GM12878 (cell line): ENCODE data around the gene MVB12B. TPM values are rescaled to one million over a fixed set of nuclear protein-coding genes. Genes with fewer than 3 reads are reported as not detected.

Experiments
- ATAC-seq: fragments of 200-7000 bp; cut with Tn5 transposase; 3 replicates; pipeline ENCODE4 v1.9.1; 2020; ENCODE audit warnings: mild to moderate bottlenecking, moderate library complexity
- BruUV-seq: library from RNA; stranded (reverse); fragments of 400-500 nt; replicated peaks from 2 replicates; lab custom pipeline; 2021; lab: Mats Ljungman, UMichigan
- CTCF ChIA-PET: fragments of 300-600 bp; sonication (Branson Sonifier 250); formaldehyde crosslinking; extraction: SDS; loops from one replicate; lab custom pipeline; 2021; ENCODE audit warnings: inconsistent platforms; lab: Yijun Ruan, JAX
- POLR2A ChIA-PET: fragments of 350-600 bp; formaldehyde crosslinking; extraction: SDS; loops from one replicate; lab custom pipeline; 2021; ENCODE audit warnings: inconsistent platforms; lab: Charles Lee
- RAD21 ChIA-PET: fragments of 300-600 bp; sonication (Branson Sonifier 250); formaldehyde crosslinking; loops from one replicate; lab custom pipeline; 2023; ENCODE audit warnings: antibody characterized with exemption; ENCODE audit not compliant: unreplicated experiment; lab: Charles Lee
- SMC1A ChIA-PET: fragments of 300-600 bp; sonication (Branson Sonifier 250); formaldehyde crosslinking; loops from one replicate; lab custom pipeline; 2023; ENCODE audit not compliant: unreplicated experiment, uncharacterized antibody; lab: Charles Lee
- DNase-seq: peaks from one replicate; pipeline ENCODE4 v3.0.0-alpha.2; 2011; ENCODE audit warnings: low read depth, low spot score
- FAIRE-seq: peaks from 3 replicates; lab custom pipeline; 2011; peaks lifted over from hg19 to GRCh38; lab: Jason Lieb, UNC
- H2AFZ ChIP-seq: 2 replicates; pipeline ENCODE4 v1.6.0; 2011; ENCODE audit warnings: low read depth, low read length, control low read depth; ENCODE audit not compliant: control insufficient read depth
- H3K27ac ChIP-seq: 2 replicates; pipeline ENCODE4 v1.5.1; 2011; ENCODE audit warnings: control low read depth; ENCODE audit not compliant: control insufficient read depth, insufficient read depth
- H3K27me3 ChIP-seq, 2 experiments: replicated peaks in 1 of 2; 2 replicates each; pipeline versions ENCODE4 v1.6.0 to v1.6.1; 2011; ENCODE audit warnings: low read length in 1 of 2; ENCODE audit not compliant: control insufficient read depth in 2 of 2, insufficient read depth in 2 of 2
- H3K36me3 ChIP-seq, 2 experiments: 2 replicates each; pipeline ENCODE4 v1.5.1; 2011; ENCODE audit warnings: low read length in 1 of 2; ENCODE audit not compliant: control insufficient read depth in 2 of 2, insufficient read depth in 2 of 2
- H3K4me1 ChIP-seq: 2 replicates; pipeline ENCODE4 v1.6.1; 2011; ENCODE audit warnings: mild to moderate bottlenecking, low read length, moderate library complexity, mixed read lengths; ENCODE audit not compliant: control insufficient read depth, insufficient read depth
- H3K4me2 ChIP-seq: 2 replicates; pipeline ENCODE4 v1.6.0; 2011; ENCODE audit warnings: control low read depth; ENCODE audit not compliant: control insufficient read depth, insufficient read depth
- H3K4me3 ChIP-seq: fragments of 200-600 bp; sonication (generic); 2 replicates; pipeline ENCODE4 v1.5.1; 2016
- H3K79me2 ChIP-seq: 2 replicates; pipeline ENCODE4 v1.6.0; 2011; ENCODE audit warnings: low read length; ENCODE audit not compliant: control insufficient read depth, insufficient read depth
- H3K9ac ChIP-seq: 2 replicates; pipeline ENCODE4 v1.8.0; 2011; ENCODE audit warnings: low read length, control low read depth, mixed read lengths; ENCODE audit not compliant: control insufficient read depth, insufficient read depth
- H3K9me3 ChIP-seq: replicated peaks from 3 replicates; pipeline ENCODE4 v1.5.1; 2011; ENCODE audit warnings: mild to moderate bottlenecking, low read length; ENCODE audit not compliant: control insufficient read depth, insufficient read depth
- H4K20me1 ChIP-seq: 2 replicates; pipeline ENCODE4 v1.6.0; 2011; ENCODE audit not compliant: control insufficient read depth, insufficient read depth
- ELK1 ChIP-seq: IDR thresholded peaks from 2 replicates; pipeline ENCODE4 v1.6.1; 2012; ENCODE audit warnings: low read depth, low read length, improper control_type of control experiment
- IRF5 ChIP-seq: fragments of 450-650 bp; IDR thresholded peaks from 2 replicates; pipeline ENCODE4 v1.6.1; 2017; ENCODE audit warnings: borderline replicate concordance
- NBN ChIP-seq: fragments of 450-650 bp; IDR thresholded peaks from 2 replicates; pipeline ENCODE4 v1.6.1; 2016
- RCOR1 ChIP-seq: conservative IDR thresholded peaks from 2 replicates; pipeline ENCODE4 v1.6.1; 2012; ENCODE audit warnings: low read depth, low read length, improper control_type of control experiment
- SIN3A ChIP-seq: IDR thresholded peaks from 2 replicates; pipeline ENCODE4 v1.6.1; 2012; ENCODE audit warnings: low read depth, low read length, improper control_type of control experiment
- ZNF24 ChIP-seq: fragments of 450-650 bp; IDR thresholded peaks from 2 replicates; pipeline ENCODE4 v1.6.1; 2017; ENCODE audit warnings: antibody characterized with exemption, mild to moderate bottlenecking
- WGBS: methylation state at CpG from one replicate; pipeline ENCODE4 v1.1.6; 2016; ENCODE audit warnings: low lambda C conversion rate; ENCODE audit not compliant: insufficient replicate concordance, insufficient coverage; ENCODE audit errors: missing lambda C conversion rate; 5-methylcytosine and 5-hydroxymethylcytosine counted together
- in situ Hi-C: fragments of 300-500 bp; cut with MboI; formaldehyde crosslinking; loops from 9 replicates; pipeline ENCODE4 v1.14.3; 2018; ENCODE audit warnings: mixed read lengths
- intact Hi-C: fragments of 100-400 bp; cut with micrococcal nuclease; formaldehyde crosslinking; loops from one replicate; pipeline ENCODE4 v1.14.2; 2022; ENCODE audit not compliant: unreplicated experiment
- polyA plus RNA-seq, 11 experiments: library from polyadenylated mRNA; depleted of rRNA in 4 of 11; unstranded in 6 of 11; stranded (reverse) in 5 of 11; fragments of >200 nt; fragmentation: Nextera tagmentation in 4 of 11; fragmentation: Illumina TruSeq in 1 of 11; extraction: Ambion mirVana in 4 of 11; extraction: Trizol in 1 of 11; gene quantifications; 1 replicate in 1 of 11; 2 replicates in 10 of 11; pipeline versions ENCODE4 v1.2.1 to v1.2.3, GENCODE V29; 2011 to 2016; ENCODE audit warnings: inconsistent platforms in 2 of 11, missing spikeins in 2 of 11, low read depth in 1 of 11
- total RNA-seq, 4 experiments: library from RNA; depleted of rRNA in 3 of 4; stranded (reverse); fragments of >200 nt in 3 of 4; fragmentation: Illumina TruSeq in 1 of 4; extraction: Trizol in 1 of 4; gene quantifications; 2 replicates each; pipeline versions ENCODE4 v1.2.1 to v1.2.3, GENCODE V29; 2013 to 2021
- TF ChIP-seq, protein P1 (sequence below): fragments of 450-650 bp; IDR thresholded peaks from 2 replicates; pipeline ENCODE4 v1.6.1; 2017; ENCODE audit warnings: mild to moderate bottlenecking, moderate library complexity

MVB12B gene
- total and polyA plus RNA-seq, 10 of the 15 experiments (the other 5 are each of a cell fraction or from before 2014, with no cell fraction given) = 0.08 TPM; not detected in 9

- POLR2A ChIA-PET = no interaction called here
- Histone ChIP-seq H3K4me2 (no peak overlapping the region), H3K27me3 (no peaks in the 10 kb centered on the region), H3K9me3 (no peaks in the 10 kb centered on the region), H3K4me1 (no peaks in the 10 kb centered on the region), H4K20me1 (no peaks in the 10 kb centered on the region), H3K9ac (no peak overlapping the region), H3K4me3 (no peak overlapping the region), H3K36me3 (no peaks in the 10 kb centered on the region), H2AFZ (no peak overlapping the region), H3K27ac (no peak overlapping the region), H3K79me2 (no peaks in the 10 kb centered on the region)
- ATAC-seq = no peak
- no TSS peak for BruUV-seq
- SMC1A ChIA-PET = interaction anchor here (3.2 kb wide), 1 partner anchor 94 kb away, joined by 16 read pairs; no protein-coding TSS in a partner anchor
- CTCF ChIA-PET = interaction anchor here (0.6 to 3.5 kb wide), 4 partner anchors 13 to 187 kb away, joined by 5 to 16 read pairs (median 13); no protein-coding TSS in a partner anchor
- RAD21 ChIA-PET = no interaction called here
- DNase-seq = no peak
- in situ Hi-C loops = loop anchor here (5.0 kb wide), 1 partner anchor 188 kb away; no protein-coding TSS in a partner anchor
- TF ChIP-seq ZNF24 (no peak), IRF5 (no peak), NBN (no peak), RCOR1 (no peak), SIN3A (no peak), ELK1 (no peak)
- TF ChIP-seq, protein P1, sequence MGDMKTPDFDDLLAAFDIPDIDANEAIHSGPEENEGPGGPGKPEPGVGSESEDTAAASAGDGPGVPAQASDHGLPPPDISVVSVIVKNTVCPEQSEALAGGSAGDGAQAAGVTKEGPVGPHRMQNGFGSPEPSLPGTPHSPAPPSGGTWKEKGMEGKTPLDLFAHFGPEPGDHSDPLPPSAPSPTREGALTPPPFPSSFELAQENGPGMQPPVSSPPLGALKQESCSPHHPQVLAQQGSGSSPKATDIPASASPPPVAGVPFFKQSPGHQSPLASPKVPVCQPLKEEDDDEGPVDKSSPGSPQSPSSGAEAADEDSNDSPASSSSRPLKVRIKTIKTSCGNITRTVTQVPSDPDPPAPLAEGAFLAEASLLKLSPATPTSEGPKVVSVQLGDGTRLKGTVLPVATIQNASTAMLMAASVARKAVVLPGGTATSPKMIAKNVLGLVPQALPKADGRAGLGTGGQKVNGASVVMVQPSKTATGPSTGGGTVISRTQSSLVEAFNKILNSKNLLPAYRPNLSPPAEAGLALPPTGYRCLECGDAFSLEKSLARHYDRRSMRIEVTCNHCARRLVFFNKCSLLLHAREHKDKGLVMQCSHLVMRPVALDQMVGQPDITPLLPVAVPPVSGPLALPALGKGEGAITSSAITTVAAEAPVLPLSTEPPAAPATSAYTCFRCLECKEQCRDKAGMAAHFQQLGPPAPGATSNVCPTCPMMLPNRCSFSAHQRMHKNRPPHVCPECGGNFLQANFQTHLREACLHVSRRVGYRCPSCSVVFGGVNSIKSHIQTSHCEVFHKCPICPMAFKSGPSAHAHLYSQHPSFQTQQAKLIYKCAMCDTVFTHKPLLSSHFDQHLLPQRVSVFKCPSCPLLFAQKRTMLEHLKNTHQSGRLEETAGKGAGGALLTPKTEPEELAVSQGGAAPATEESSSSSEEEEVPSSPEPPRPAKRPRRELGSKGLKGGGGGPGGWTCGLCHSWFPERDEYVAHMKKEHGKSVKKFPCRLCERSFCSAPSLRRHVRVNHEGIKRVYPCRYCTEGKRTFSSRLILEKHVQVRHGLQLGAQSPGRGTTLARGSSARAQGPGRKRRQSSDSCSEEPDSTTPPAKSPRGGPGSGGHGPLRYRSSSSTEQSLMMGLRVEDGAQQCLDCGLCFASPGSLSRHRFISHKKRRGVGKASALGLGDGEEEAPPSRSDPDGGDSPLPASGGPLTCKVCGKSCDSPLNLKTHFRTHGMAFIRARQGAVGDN = no peak
- intact Hi-C loops = no loop called here
- FAIRE-seq = no peak
- WGBS = 11% methylated on average over 8 of the region's 8 CpGs
Measured at GRCh38 chr9:126304207-126304970, 22.2 kb upstream of the MVB12B start.
